ENCODE measurements around the gene TOX3. TPM values are rescaled to one million over a fixed set of nuclear protein-coding genes. Genes with fewer than 3 reads are reported as not detected.

The TOX3 gene
- total and polyA plus RNA-seq, 2 donors (not counting 3 experiments of a cell fraction or from before 2014, with no cell fraction given): not detected

DNA sequence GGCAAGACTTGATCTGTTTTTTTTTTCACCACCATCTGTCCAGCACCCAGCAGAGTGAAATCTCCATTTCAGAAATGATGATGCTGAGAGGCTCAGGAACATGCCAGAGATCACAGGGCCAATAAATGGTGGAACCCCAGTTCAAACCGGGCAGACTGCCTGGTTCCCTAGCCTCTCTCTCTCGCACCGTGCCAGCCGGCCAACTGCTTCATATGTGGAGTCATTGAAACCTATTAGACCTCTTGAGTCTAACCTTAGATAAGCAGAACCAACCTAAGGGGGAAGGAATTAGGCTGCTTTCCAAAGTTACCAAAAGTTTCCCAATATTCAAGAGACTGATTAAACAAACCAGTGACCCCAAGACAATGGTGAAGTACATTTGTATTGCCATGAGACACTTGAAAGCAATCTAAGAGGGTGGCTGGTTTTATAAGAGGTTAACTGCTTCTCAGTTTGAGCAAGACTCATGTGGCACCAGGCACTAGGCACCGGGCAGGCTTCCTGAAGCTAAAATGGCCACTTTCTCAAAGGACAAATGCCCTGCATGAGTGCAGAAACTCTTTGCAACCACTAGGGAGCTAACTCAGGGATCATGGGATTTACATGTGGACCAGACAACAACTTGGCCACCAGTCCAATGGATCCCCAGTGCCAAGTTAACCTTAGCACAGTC, 18.4 kb downstream of the TOX3 start:
- POLR2A ChIA-PET: no interaction called here
- no peak for TF ChIP-seq GATA2 (IDR thresholded peaks at IDR 0.05; ENCODE audit: insufficient read depth, insufficient read length, low read depth, low read length)
- no peak for TF ChIP-seq JUN (IDR thresholded peaks at IDR 0.05; ENCODE audit: borderline replicate concordance, insufficient read depth, insufficient read length, low read depth)
- no peak for TF ChIP-seq FOS (IDR thresholded peaks at IDR 0.05; ENCODE audit: borderline replicate concordance, insufficient read depth, low read length)
- no peak for TF ChIP-seq POLR2AphosphoS5 (IDR thresholded peaks at IDR 0.05; ENCODE audit: insufficient read depth, low read depth, low read length)
- TF ChIP-seq CTCF (IDR thresholded peaks at IDR 0.05; ENCODE audit: extremely low read depth in 1 of 2, insufficient read depth in 1 of 2, low read depth in 1 of 2, low read length in 2 of 2): no peak
- TF ChIP-seq POLR2A (IDR thresholded peaks at IDR 0.05; ENCODE audit: low read depth, low read length): no peak
- no peak for TF ChIP-seq EZH2 (IDR thresholded peaks at IDR 0.05; ENCODE audit: borderline replicate concordance, low read depth, low read length, severe bottlenecking)
- TF ChIP-seq MYC (IDR thresholded peaks at IDR 0.05; ENCODE audit: low read depth, low read length): no peak
- TF ChIP-seq, protein P1, sequence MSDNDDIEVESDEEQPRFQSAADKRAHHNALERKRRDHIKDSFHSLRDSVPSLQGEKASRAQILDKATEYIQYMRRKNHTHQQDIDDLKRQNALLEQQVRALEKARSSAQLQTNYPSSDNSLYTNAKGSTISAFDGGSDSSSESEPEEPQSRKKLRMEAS (IDR thresholded peaks at IDR 0.05; ENCODE audit: insufficient read depth, insufficient read length): no peak
- no TSS peak for BruUV-seq (replicated peaks)

More for the DNA sequence above, 18.4 kb downstream of the TOX3 start:
- Histone ChIP-seq H2AFZ (ENCODE audit: low read depth, low read length) (no peak overlapping the region), H3K9me3 (replicated peaks; ENCODE audit: control insufficient read depth, insufficient read depth, low read length) (peaks cover 2% of the 10 kb centered on the region), H3K36me3 (ENCODE audit: control insufficient read depth in 2 of 2, extremely low read depth in 1 of 2, insufficient read depth in 2 of 2, low read length in 2 of 2) (no peaks in the 10 kb centered on the region), H3K79me2 (ENCODE audit: control insufficient read depth, insufficient read depth, low read length) (no peaks in the 10 kb centered on the region), H3K27ac (ENCODE audit: insufficient read depth, low read depth, low read length) (no peak overlapping the region), H3K4me2 (ENCODE audit: insufficient read depth, low read length) (no peak overlapping the region), H3K4me1 (ENCODE audit: control insufficient read depth, extremely low read depth, insufficient read depth, low read length) (no peaks in the 10 kb centered on the region), H3K27me3 (ENCODE audit: control insufficient read depth in 2 of 2, insufficient read depth in 2 of 2, low read length in 2 of 2) (no peaks in the 10 kb centered on the region), H4K20me1 (replicated peaks; ENCODE audit: control insufficient read depth, extremely low read depth, insufficient read depth, low read length) (no peaks in the 10 kb centered on the region), H3K9me1 (replicated peaks; ENCODE audit: control insufficient read depth, extremely low read depth, insufficient read depth, low read length) (no peaks in the 10 kb centered on the region), H3K4me3 (replicated peaks in 1 of 3; ENCODE audit: insufficient read depth in 1 of 3, low read depth in 1 of 3, low read length in 3 of 3) (no peak overlapping the region), H3K9ac (replicated peaks; ENCODE audit: extremely low read depth, insufficient read depth, low read length) (no peak overlapping the region)
- FAIRE-seq (no peak), DNase-seq (ENCODE audit: low read depth, low spot score) (no peak)
- dilution Hi-C loops (cut with MboI; ENCODE audit: extremely low pct_ligation_motif_present, low sequenced_read_pairs): no loop called here
- CTCF ChIA-PET: no interaction called here
- intact Hi-C loops (cut with micrococcal nuclease): no loop called here
